ENCODE data around the gene MIEN1.

DNA sequence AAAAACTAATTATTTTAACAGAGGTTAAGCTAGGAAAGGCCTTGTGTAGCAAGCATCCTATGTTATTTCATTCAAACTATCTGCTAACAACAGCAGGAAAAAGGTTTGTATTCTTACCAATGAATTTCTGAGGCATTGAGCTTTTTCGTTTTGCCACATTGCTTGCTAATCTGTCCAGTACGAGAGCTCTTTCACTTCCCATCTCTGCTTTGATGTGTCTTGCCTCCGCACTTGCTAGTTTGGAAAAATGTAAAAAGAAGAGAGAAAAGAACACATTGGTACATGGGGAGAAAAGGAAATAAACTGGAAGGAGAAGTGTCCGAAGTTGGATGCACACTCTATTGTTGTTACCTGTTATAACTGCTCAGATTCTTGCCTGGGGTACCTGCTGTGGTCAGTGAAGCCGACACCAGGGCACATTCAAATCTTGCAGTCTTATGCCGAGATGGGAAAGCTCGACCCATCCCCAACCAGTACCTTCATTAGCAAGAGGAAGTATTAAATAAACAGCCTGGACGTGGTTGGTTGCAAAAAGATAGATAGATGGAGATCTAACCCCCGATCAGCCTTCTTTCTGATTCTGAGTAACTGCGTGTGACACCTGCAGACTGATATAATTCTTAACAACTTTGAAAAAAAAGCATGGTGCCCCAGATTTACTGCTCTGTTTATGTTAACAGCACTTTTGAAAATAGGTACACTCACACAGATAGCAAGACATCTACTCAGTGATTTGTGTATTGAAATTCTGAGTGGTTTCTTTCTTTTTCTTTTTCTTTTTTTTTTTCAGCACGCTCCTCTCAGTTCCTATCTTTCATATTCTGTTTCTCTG is 47.4 kb upstream of the MIEN1 start:
- TF ChIP-seq POLR2A (IDR thresholded peaks at IDR 0.05; ENCODE audit: low read length) = no peak
- no peak for TF ChIP-seq GATA1 (IDR thresholded peaks at IDR 0.05; ENCODE audit: low read depth, low read length)

All from erythroblast (primary cell).